Stimulated activated CD8-positive, alpha-beta memory T cell treated with anti-CD3 and anti-CD28 coated beads, Interleukin-2, amount 100 ng/mL, for 48 hours (primary cell): ENCODE measurements around the gene BTRC.
"Not testable (repeated sequence)": the region's sequence is repeated elsewhere in the genome, so short reads cannot be mapped to it uniquely, and the experiment has no call there.

Experiments used
- DNase-seq, 2 donors: peaks; one replicate each; pipeline ENCODE4 v3.0.0-alpha.2; 2020; ENCODE audit warnings: low read depth in 2 of 2

The BTRC gene

DNA sequence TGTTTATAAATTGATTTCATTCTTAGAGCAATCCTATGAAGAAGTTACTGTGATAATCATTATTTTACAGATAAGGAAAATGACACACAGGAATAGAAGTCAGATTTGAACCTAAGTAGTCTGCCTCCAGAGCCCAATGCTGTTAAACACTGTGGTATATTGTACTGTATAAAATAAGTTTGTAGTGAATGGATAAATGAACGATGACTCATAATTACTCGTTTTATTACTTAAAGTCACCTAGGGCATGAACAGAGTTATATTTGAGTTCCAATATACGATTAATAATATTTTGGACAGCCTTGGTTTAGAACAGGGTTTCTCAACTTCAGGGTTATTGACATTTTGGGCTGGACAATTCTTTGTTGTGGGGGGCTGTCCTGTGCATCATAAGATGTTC is 7.8 kb upstream of the BTRC start:
- DNase-seq, result no peak

DNA sequence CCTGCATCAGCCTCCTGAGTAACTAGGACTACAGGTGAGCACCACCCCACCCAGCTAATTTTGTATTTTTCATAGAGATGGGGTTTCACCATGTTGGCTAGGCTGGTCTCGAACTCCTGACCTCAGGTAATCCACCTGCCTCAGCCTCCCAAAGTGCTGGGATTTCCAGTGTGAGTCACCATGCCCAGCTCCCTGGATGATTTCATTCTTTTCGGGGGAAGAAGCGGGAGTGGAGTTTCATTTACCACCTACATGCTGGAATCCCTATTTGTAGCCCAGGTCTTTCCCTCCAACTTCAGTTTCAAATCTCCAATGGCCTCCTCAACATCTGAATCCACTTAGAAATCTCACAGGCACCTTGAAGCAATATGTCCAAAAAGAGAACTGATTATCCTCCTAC is 2.9 kb upstream of the BTRC start:
- no peak for DNase-seq

DNA sequence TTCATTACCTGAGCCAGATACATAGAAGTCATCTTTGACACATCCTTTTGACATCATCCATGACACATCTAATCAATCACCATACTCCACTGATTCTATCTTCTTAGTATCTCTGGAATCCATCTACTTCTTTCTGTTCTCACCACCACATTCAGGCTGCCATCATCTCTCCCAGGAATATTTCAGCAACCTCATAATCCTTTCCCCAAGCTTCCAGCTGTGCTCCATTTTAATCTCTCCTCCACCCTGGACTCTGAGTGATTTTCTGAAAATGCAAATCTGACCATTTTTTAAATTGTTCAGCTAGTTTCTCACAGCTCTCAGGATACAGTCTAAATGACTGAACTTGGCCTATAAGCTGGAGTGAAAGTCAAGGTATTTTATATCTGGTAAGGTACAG is 2.5 kb upstream of the BTRC start:
- DNase-seq, result no peak

DNA sequence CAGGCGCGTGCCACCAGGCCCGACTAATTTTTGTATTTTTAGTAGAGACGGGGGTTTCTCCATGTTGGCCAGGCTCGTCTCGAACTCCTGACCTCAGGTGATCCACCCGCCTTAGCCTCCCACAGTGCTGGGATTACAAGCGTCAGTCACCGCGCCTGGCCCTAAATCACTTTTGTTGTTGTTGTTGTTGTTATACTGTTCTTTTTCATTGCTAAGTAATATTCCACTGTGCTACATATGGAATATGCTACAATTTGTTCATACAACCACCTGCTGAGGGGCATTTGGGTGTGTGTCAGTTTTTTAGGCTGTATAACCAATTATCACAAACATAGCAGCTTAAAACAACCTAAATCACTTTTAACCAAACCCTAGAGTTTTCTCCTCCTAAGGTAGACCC is 1.1 kb upstream of the BTRC start:
- DNase-seq, result not testable (repeated sequence)

- DNase-seq, result peak; percentile 20 to 22
Observed at GRCh38 chr10:101354328-101355071, 535 bp downstream of the BTRC start.

DNA sequence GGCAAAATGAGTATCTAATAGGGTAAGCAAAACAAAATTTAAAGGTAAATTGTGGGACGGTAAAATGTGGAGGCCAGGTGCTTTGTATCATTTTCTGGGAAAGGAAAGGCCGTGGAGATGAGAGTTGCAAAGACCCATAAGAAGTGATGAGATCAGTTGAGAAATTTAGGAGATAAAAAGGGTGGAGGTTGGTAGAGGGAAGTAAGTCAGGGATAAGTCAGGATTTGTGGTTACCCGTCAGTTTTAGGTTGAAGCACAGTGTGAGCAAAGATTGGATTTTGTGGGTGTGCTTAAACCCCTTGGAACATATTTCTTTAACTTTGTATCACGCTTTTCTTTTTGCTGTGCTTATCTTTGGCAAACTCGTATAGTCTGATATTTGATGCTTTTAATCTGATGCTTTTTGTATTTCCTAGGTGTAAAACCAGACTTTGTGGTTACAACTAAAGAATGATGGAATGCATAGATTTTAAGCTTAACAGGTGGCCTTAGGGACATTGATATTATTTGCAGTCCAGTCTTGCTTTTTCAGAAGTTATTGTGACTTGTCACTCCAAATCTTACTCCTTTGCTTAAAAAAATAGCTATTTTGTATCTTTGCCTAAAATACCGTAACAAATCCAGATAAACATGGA is 1.2 kb downstream of the BTRC start:
- no peak for DNase-seq

- no peak for DNase-seq
Observed at GRCh38 chr10:101356132-101356531, 2.2 kb downstream of the BTRC start.

GRCh38 chr10:101357958-101358357 is 4.0 kb downstream of the BTRC start:
- no peak for DNase-seq

GRCh38 chr10:101358706-101359300 is 4.8 kb downstream of the BTRC start:
- DNase-seq, result no peak

GRCh38 chr10:101360090-101360489 is 6.1 kb downstream of the BTRC start:
- not testable (repeated sequence) for DNase-seq

- DNase-seq, result not testable (repeated sequence)
Observed at GRCh38 chr10:101360841-101361240, 6.9 kb downstream of the BTRC start.

- no peak for DNase-seq
Observed at GRCh38 chr10:101363850-101364400, 10.0 kb downstream of the BTRC start.

GRCh38 chr10:101364721-101365120 is 10.8 kb downstream of the BTRC start:
- no peak for DNase-seq

GRCh38 chr10:101367569-101368453 is 13.8 kb downstream of the BTRC start:
- no peak for DNase-seq

DNA sequence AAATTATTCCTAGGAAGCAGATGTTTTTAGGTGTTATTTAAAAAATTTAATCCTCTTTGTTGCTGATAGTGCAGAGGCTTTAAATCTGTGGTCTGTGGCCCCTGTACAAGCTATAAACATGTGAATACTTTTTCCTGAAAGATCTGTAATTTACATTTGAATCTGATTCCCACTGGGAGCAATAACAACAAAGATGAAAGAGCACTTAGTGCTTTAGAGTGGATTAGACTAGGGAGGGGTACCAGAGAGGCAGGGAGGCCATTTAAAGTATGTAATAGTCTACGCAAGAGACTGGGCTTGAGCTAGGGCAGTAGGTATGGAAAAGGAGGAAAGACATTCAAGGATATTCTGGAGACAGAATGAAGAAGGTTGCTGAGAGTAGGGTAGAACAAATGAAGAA is 19.1 kb downstream of the BTRC start:
- DNase-seq, result no peak

DNA sequence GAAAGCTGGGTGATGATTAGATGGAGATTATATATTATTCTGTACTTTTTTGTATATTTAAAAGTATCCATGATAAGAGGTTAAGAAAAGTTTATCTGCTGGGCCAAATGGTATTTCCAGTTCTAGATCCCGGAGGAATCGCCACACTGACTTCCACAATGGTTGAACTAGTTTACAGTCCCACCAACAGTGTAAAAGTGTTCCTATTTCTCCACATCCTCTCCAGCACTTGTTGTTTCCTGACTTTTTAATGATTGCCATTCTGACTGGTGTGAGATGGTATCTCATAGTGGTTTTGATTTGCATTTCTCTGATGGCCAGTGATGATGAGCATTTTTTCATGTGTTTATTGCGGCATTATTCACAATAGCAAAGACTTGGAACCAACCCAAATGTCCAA is 20.0 kb downstream of the BTRC start:
- DNase-seq, result not testable (repeated sequence)

GRCh38 chr10:101375076-101375475 is 21.1 kb downstream of the BTRC start:
- no peak for DNase-seq

DNA sequence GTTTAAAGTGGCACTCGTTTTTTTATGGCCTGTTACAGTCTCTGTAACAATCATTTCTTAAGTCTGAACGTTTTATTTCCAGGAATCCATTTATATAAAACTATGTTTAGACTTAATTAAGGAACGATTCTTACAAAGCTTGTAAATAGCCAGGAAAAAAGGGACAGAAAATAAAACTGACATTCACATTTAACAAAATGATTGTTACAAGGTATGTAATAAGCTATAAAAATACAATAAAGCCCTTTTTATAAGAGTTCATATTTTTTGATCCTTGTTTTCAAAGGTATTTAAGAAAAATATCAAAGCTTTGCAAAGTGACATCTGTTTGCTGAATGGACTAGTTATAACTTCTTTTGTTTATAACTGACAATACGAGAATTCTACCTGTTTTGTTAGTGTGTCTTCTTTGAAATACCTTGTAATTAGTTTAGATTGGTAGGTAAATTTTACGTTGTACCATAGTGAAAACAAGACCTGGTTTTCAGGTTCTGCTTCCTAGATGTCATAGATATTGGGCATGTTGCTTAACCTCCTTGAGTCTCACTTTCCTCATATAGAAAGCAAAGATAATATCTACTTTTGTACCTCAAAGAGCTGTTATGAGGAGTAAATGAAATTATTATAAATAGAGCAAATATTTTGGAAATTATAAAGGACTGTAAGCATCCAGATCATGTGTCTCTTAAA is 25.8 kb downstream of the BTRC start:
- DNase-seq, result no peak

- DNase-seq, result no peak
Observed at GRCh38 chr10:101380353-101381017, 26.5 kb downstream of the BTRC start.

GRCh38 chr10:101385866-101386658 is 32.1 kb downstream of the BTRC start:
- no peak for DNase-seq
